BE2C (cell line): ENCODE measurements around the gene GP2.
"Not testable (repeated sequence)": the region's sequence is repeated elsewhere in the genome, so short reads cannot be mapped to it uniquely, and the experiment has no call there.

Experiments
- DNase-seq: peaks from one replicate; pipeline ENCODE4 v3.0.0-alpha.2; 2020
- H3K27me3 ChIP-seq: fragments of 250-450 bp; sonication (Bioruptor Pico); 2 replicates; pipeline ENCODE4 v1.5.1; 2020; ENCODE audit warnings: mild to moderate bottlenecking
- H3K36me3 ChIP-seq: fragments of 250-450 bp; sonication (Bioruptor Pico); 2 replicates; pipeline ENCODE4 v1.5.1; 2020; ENCODE audit warnings: mild to moderate bottlenecking
- H3K4me1 ChIP-seq: fragments of 250-450 bp; sonication (Bioruptor Pico); 2 replicates; pipeline ENCODE4 v1.5.1; 2020
- H3K4me3 ChIP-seq: 2 replicates; pipeline ENCODE4 v1.5.1; 2011; ENCODE audit warnings: low read depth, low read length
- H3K9me3 ChIP-seq: fragments of 250-450 bp; sonication (Bioruptor Pico); 2 replicates; pipeline ENCODE4 v1.5.1; 2020
- CTCF ChIP-seq: IDR thresholded peaks from 2 replicates; pipeline ENCODE4 v1.5.1; 2012; ENCODE audit warnings: mild to moderate bottlenecking, low read depth, low read length

The GP2 gene

GRCh38 chr16:20318006-20318405 lies 9.3 kb downstream of the GP2 start:
- Histone ChIP-seq H3K9me3 (no peaks in the 10 kb centered on the region), H3K36me3 (no peaks in the 10 kb centered on the region), H3K4me1 (no peaks in the 10 kb centered on the region), H3K4me3 (no peak overlapping the region), H3K27me3 (no peaks in the 10 kb centered on the region)
- no peak for TF ChIP-seq CTCF
- no peak for DNase-seq

DNA sequence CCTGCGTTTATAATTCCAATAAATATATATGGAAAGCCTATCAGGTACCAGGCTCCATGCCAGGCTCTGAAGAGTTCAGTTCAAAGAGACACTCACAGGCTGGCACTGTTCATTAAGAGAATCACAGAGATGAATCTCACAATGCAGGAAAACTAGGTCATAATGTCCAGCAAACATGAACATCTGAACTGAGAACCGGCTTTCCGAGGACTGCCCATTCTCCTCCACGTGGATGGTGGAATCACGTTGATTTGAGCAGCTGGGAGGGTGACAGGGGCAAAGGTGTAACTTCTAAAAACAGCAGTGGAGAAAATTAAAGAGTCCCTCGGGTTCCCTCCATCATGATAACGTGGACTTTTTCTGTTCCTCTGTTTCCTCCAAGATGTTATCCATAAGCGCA lies 10.2 kb downstream of the GP2 start:
- no peak overlapping the region for H3K4me3 ChIP-seq
- TF ChIP-seq CTCF: no peak
- H3K9me3 ChIP-seq: no peaks in the 10 kb centered on the region
- no peak for DNase-seq
- H3K27me3 ChIP-seq: no peaks in the 10 kb centered on the region
- H3K4me1 ChIP-seq: no peaks in the 10 kb centered on the region
- H3K36me3 ChIP-seq: no peaks in the 10 kb centered on the region

- H3K4me3 ChIP-seq: no peak overlapping the region
- H3K36me3 ChIP-seq: no peaks in the 10 kb centered on the region
- no peaks in the 10 kb centered on the region for H3K4me1 ChIP-seq
- no peak for DNase-seq
- no peaks in the 10 kb centered on the region for H3K9me3 ChIP-seq
- H3K27me3 ChIP-seq: no peaks in the 10 kb centered on the region
- no peak for TF ChIP-seq CTCF
Observed at GRCh38 chr16:20316715-20317114, 10.6 kb downstream of the GP2 start.

- H3K36me3 ChIP-seq: no peaks in the 10 kb centered on the region
- TF ChIP-seq CTCF: no peak
- H3K9me3 ChIP-seq: no peaks in the 10 kb centered on the region
- H3K4me1 ChIP-seq: no peaks in the 10 kb centered on the region
- H3K4me3 ChIP-seq: no peak overlapping the region
- no peaks in the 10 kb centered on the region for H3K27me3 ChIP-seq
- no peak for DNase-seq
Observed at GRCh38 chr16:20315764-20316163, 11.5 kb downstream of the GP2 start.

GRCh38 chr16:20314575-20314974 lies 12.7 kb downstream of the GP2 start:
- DNase-seq: no peak
- Histone ChIP-seq H3K9me3 (no peaks in the 10 kb centered on the region), H3K4me3 (no peak overlapping the region), H3K4me1 (no peaks in the 10 kb centered on the region), H3K36me3 (no peaks in the 10 kb centered on the region), H3K27me3 (no peaks in the 10 kb centered on the region)
- no peak for TF ChIP-seq CTCF

DNA sequence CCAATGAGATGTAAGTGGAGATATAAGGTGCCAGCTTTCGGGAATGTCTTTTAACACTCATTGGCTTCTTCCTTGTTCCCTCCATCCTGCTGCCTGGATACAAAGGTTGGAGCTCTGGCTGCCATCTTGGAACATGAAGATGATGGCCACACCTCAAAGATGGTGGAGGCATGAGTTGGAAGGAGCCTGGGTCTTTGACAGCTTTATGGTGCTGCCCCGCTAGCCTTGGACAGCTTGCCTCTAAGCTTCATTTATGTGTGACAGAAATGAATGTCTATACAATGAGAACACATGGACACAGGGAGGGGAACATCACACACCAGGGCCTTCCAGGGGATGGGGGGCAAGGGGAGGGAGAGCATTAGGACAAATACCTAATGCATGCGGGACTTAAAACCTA lies 13.6 kb downstream of the GP2 start:
- no peak overlapping the region for H3K4me3 ChIP-seq
- no peak for TF ChIP-seq CTCF
- no peaks in the 10 kb centered on the region for H3K4me1 ChIP-seq
- no peaks in the 10 kb centered on the region for H3K27me3 ChIP-seq
- no peaks in the 10 kb centered on the region for H3K9me3 ChIP-seq
- DNase-seq: no peak
- H3K36me3 ChIP-seq: no peaks in the 10 kb centered on the region

- not testable (repeated sequence) for H3K9me3 ChIP-seq, H3K27me3 ChIP-seq, H3K4me3 ChIP-seq, DNase-seq, H3K36me3 ChIP-seq, H3K4me1 ChIP-seq
Observed at GRCh38 chr16:20312536-20313095, 14.7 kb downstream of the GP2 start.
